Measurements from ENCODE around the gene UNC93A. TPM values are rescaled to one million over a fixed set of nuclear protein-coding genes. Genes with fewer than 3 reads are reported as not detected.

Gene UNC93A
- polyA plus RNA-seq, 1 experiment, result not detected

- Histone ChIP-seq H3K27me3 (ENCODE audit: control insufficient read depth, insufficient read depth, low read length) (no peaks in the 10 kb centered on the region), H3K9me3 (ENCODE audit: control insufficient read depth, insufficient read depth, low read length) (peaks cover 36% of the 10 kb centered on the region), H3K4me3 (ENCODE audit: low read depth, low read length) (no peak overlapping the region), H3K27ac (ENCODE audit: low read depth, low read length) (no peak overlapping the region)
- no peak for TF ChIP-seq CTCF (IDR thresholded peaks at IDR 0.05; ENCODE audit: low read depth, low read length)
- POLR2A ChIA-PET, result no interaction called here
- CTCF ChIA-PET, result no interaction called here
- no peak for DNase-seq (ENCODE audit: low read depth, low spot score)
Observed at GRCh38 chr6:167268683-167269280, 22.3 kb upstream of the UNC93A start.

GRCh38 chr6:167270499-167271311, 20.4 kb upstream of the UNC93A start:
- DNase-seq (ENCODE audit: low read depth, low spot score), result no peak
- ChIA-PET POLR2A (no interaction called here), CTCF (no interaction called here)
- Histone ChIP-seq H3K9me3 (ENCODE audit: control insufficient read depth, insufficient read depth, low read length) (peaks cover 45% of the 10 kb centered on the region), H3K27ac (ENCODE audit: low read depth, low read length) (no peak overlapping the region), H3K27me3 (ENCODE audit: control insufficient read depth, insufficient read depth, low read length) (no peaks in the 10 kb centered on the region), H3K4me3 (ENCODE audit: low read depth, low read length) (no peak overlapping the region)
- no peak for TF ChIP-seq CTCF (IDR thresholded peaks at IDR 0.05; ENCODE audit: low read depth, low read length)

GRCh38 chr6:167272151-167272550, 19.0 kb upstream of the UNC93A start:
- Histone ChIP-seq H3K27ac (ENCODE audit: low read depth, low read length) (no peak overlapping the region), H3K9me3 (ENCODE audit: control insufficient read depth, insufficient read depth, low read length) (peaks cover 49% of the 10 kb centered on the region), H3K4me3 (ENCODE audit: low read depth, low read length) (no peak overlapping the region), H3K27me3 (ENCODE audit: control insufficient read depth, insufficient read depth, low read length) (no peaks in the 10 kb centered on the region)
- DNase-seq (ENCODE audit: low read depth, low spot score), result no peak
- POLR2A ChIA-PET, result no interaction called here
- TF ChIP-seq CTCF (IDR thresholded peaks at IDR 0.05; ENCODE audit: low read depth, low read length), result no peak
- CTCF ChIA-PET, result no interaction called here

- Histone ChIP-seq H3K27ac (ENCODE audit: low read depth, low read length) (no peak overlapping the region), H3K9me3 (ENCODE audit: control insufficient read depth, insufficient read depth, low read length) (peaks cover 53% of the 10 kb centered on the region), H3K27me3 (ENCODE audit: control insufficient read depth, insufficient read depth, low read length) (no peaks in the 10 kb centered on the region), H3K4me3 (ENCODE audit: low read depth, low read length) (no peak overlapping the region)
- TF ChIP-seq CTCF (IDR thresholded peaks at IDR 0.05; ENCODE audit: low read depth, low read length), result no peak
- ChIA-PET CTCF (no interaction called here), POLR2A (no interaction called here)
- no peak for DNase-seq (ENCODE audit: low read depth, low spot score)
Observed at GRCh38 chr6:167272696-167273379, 18.3 kb upstream of the UNC93A start.

- Histone ChIP-seq H3K4me3 (ENCODE audit: low read depth, low read length) (no peak overlapping the region), H3K9me3 (ENCODE audit: control insufficient read depth, insufficient read depth, low read length) (peaks cover 46% of the 10 kb centered on the region), H3K27me3 (ENCODE audit: control insufficient read depth, insufficient read depth, low read length) (no peaks in the 10 kb centered on the region), H3K27ac (ENCODE audit: low read depth, low read length) (no peak overlapping the region)
- ChIA-PET POLR2A (no interaction called here), CTCF (no interaction called here)
- no peak for DNase-seq (ENCODE audit: low read depth, low spot score)
- no peak for TF ChIP-seq CTCF (IDR thresholded peaks at IDR 0.05; ENCODE audit: low read depth, low read length)
Observed at GRCh38 chr6:167274270-167274669, 16.8 kb upstream of the UNC93A start.

Data from AG04450 (cell line).